ENCODE measurements around the gene PHLDB3.

Gene PHLDB3

DNA sequence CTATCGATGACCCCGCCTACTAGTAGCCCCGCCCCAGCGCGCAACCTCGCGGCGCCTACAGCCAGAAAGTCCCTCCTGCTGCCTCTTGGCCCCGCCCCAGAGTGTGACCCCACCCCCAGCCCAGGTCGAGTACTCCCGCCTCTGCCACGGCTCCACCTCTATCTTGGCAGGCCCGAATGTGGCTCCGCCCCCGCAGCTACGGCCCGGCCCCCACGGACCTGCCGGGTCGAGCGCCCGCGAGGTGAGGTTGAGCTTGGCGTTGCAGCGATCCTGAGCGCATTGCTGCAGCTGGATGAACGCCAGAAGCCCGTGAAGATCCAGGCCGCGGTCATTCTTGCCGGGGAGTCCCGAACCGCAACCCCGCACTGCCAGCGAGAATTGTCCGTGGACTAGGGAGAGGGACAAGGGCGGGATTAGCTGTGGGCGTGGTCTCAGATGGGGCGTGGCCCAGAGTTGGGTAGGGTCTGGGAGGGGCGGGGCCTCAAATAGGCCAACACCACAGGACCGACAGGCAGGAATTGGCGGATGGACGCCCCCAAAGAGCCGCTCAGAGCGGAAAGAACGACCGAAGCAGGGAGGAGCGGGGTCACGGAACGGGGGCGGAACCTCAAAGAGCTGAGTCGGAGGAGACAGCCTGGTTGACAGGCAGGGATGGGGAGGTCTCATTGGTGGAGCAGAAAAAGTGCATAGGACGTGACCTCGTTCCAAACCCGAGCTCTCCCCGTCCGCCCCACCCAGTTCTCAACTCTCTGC is 41.0 kb downstream of the PHLDB3 start:
- no peak for TF ChIP-seq SPI1 (IDR thresholded peaks at IDR 0.05; ENCODE audit: borderline replicate concordance, low read depth)
- TF ChIP-seq, protein P1, sequence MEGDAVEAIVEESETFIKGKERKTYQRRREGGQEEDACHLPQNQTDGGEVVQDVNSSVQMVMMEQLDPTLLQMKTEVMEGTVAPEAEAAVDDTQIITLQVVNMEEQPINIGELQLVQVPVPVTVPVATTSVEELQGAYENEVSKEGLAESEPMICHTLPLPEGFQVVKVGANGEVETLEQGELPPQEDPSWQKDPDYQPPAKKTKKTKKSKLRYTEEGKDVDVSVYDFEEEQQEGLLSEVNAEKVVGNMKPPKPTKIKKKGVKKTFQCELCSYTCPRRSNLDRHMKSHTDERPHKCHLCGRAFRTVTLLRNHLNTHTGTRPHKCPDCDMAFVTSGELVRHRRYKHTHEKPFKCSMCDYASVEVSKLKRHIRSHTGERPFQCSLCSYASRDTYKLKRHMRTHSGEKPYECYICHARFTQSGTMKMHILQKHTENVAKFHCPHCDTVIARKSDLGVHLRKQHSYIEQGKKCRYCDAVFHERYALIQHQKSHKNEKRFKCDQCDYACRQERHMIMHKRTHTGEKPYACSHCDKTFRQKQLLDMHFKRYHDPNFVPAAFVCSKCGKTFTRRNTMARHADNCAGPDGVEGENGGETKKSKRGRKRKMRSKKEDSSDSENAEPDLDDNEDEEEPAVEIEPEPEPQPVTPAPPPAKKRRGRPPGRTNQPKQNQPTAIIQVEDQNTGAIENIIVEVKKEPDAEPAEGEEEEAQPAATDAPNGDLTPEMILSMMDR (IDR thresholded peaks at IDR 0.05; ENCODE audit: insufficient read depth, low read length): no peak
- no peak for TF ChIP-seq POLR2AphosphoS5 (IDR thresholded peaks at IDR 0.05; ENCODE audit: low read depth)
- no peak for TF ChIP-seq GABPA (IDR thresholded peaks at IDR 0.05; ENCODE audit: low read depth)
- TF ChIP-seq, protein P2, sequence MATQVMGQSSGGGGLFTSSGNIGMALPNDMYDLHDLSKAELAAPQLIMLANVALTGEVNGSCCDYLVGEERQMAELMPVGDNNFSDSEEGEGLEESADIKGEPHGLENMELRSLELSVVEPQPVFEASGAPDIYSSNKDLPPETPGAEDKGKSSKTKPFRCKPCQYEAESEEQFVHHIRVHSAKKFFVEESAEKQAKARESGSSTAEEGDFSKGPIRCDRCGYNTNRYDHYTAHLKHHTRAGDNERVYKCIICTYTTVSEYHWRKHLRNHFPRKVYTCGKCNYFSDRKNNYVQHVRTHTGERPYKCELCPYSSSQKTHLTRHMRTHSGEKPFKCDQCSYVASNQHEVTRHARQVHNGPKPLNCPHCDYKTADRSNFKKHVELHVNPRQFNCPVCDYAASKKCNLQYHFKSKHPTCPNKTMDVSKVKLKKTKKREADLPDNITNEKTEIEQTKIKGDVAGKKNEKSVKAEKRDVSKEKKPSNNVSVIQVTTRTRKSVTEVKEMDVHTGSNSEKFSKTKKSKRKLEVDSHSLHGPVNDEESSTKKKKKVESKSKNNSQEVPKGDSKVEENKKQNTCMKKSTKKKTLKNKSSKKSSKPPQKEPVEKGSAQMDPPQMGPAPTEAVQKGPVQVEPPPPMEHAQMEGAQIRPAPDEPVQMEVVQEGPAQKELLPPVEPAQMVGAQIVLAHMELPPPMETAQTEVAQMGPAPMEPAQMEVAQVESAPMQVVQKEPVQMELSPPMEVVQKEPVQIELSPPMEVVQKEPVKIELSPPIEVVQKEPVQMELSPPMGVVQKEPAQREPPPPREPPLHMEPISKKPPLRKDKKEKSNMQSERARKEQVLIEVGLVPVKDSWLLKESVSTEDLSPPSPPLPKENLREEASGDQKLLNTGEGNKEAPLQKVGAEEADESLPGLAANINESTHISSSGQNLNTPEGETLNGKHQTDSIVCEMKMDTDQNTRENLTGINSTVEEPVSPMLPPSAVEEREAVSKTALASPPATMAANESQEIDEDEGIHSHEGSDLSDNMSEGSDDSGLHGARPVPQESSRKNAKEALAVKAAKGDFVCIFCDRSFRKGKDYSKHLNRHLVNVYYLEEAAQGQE (IDR thresholded peaks at IDR 0.05; ENCODE audit: insufficient replicate concordance, low read depth): no peak
- no peak overlapping the region for H3K27ac ChIP-seq (replicated peaks)
- H3K27me3 ChIP-seq (ENCODE audit: insufficient read depth, poor library complexity, severe bottlenecking): peaks cover 9% of the 10 kb centered on the region
- DNase-seq (ENCODE audit: low read depth in 1 of 2, low spot score in 1 of 2): peak; percentile 81 to 87
- peak overlapping the region; percentile 81 for H3K4me3 ChIP-seq (replicated peaks; ENCODE audit: insufficient read depth, low read length)

DNA sequence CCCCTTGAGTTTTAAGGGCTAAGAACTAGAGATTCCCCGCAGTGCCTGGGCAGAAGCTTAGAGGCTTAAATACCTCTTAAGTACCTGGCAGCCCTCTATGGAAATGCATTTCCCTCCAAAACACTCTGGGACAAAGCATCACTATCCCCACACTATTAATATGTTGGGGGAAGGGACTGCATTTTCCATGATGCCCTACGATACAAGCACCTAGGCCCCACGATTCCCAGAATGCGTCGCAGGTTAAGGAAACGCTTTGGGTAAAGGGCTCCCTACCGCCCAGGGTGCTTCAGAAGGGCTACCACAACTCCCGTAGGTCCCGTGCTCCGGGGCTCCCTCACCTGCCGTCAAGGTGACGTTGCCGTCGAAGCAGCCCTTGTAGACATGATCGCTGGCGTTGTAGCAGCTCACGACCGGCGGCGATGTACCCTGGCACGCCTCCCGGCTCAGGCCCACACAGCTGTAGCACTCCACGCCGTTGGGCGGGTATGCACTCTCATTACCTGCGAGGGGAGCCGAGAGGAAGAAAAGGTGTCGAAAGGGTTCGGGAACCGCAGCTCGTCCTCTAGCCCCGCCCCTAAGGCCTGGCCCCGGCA is 41.7 kb downstream of the PHLDB3 start:
- H3K4me3 ChIP-seq (replicated peaks; ENCODE audit: insufficient read depth, low read length): peak overlapping the region; percentile 81
- peaks cover 9% of the 10 kb centered on the region for H3K27me3 ChIP-seq (ENCODE audit: insufficient read depth, poor library complexity, severe bottlenecking)
- TF ChIP-seq, protein P1 (IDR thresholded peaks at IDR 0.05; ENCODE audit: insufficient read depth, low read length): no peak
- TF ChIP-seq POLR2AphosphoS5 (IDR thresholded peaks at IDR 0.05; ENCODE audit: low read depth) (no peak), SPI1 (IDR thresholded peaks at IDR 0.05; ENCODE audit: borderline replicate concordance, low read depth) (no peak), GABPA (IDR thresholded peaks at IDR 0.05; ENCODE audit: low read depth) (no peak)
- TF ChIP-seq, protein P2 (IDR thresholded peaks at IDR 0.05; ENCODE audit: insufficient replicate concordance, low read depth): no peak
- DNase-seq (ENCODE audit: low read depth in 1 of 2, low spot score in 1 of 2): no peak
- no peak overlapping the region for H3K27ac ChIP-seq (replicated peaks)

DNA sequence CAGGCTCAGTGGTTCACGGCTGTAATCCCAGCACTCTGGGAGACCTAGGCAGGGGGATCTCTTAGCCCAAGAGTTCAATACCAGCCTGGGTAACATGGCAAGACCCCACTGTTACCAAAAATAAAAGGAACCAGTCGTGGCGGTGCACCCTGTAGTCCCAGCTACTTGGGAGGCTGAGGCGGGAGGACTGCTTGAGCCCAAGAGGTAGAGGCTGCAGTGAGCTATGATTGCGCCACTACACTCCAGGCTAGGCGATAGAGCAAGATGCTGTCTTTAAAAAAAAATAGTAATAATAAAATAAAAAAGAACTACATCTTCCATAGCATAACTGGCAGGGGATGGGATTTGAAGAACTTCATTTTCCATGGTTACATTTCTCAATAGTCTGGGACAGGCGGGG is 42.2 kb downstream of the PHLDB3 start:
- DNase-seq (ENCODE audit: low read depth in 1 of 2, low spot score in 1 of 2): no peak
- H3K27me3 ChIP-seq (ENCODE audit: insufficient read depth, poor library complexity, severe bottlenecking): peaks cover 9% of the 10 kb centered on the region
- H3K4me3 ChIP-seq (replicated peaks; ENCODE audit: insufficient read depth, low read length): no peak overlapping the region
- TF ChIP-seq, protein P2 (IDR thresholded peaks at IDR 0.05; ENCODE audit: insufficient replicate concordance, low read depth): no peak
- H3K27ac ChIP-seq (replicated peaks): no peak overlapping the region

Measured in HL-60 (cell line).